PC-9 (cell line): Measurements from ENCODE around the gene PPA1.

ENCODE experiments used
- EZH2 ChIP-seq: fragments of 200-600 bp; sonication (generic); IDR thresholded peaks from 2 replicates; pipeline ENCODE4 v1.8.0; 2017; ENCODE audit warnings: antibody characterized with exemption, low read depth
- TF ChIP-seq, protein P1 (sequence below): fragments of 200-600 bp; sonication (generic); conservative IDR thresholded peaks from 2 replicates; pipeline ENCODE4 v1.6.1; 2017; ENCODE audit warnings: mixed run types, antibody characterized with exemption, mild to moderate bottlenecking, moderate library complexity

GRCh38 chr10:70191972-70192305 is 41.3 kb downstream of the PPA1 start:
- TF ChIP-seq, protein P1, sequence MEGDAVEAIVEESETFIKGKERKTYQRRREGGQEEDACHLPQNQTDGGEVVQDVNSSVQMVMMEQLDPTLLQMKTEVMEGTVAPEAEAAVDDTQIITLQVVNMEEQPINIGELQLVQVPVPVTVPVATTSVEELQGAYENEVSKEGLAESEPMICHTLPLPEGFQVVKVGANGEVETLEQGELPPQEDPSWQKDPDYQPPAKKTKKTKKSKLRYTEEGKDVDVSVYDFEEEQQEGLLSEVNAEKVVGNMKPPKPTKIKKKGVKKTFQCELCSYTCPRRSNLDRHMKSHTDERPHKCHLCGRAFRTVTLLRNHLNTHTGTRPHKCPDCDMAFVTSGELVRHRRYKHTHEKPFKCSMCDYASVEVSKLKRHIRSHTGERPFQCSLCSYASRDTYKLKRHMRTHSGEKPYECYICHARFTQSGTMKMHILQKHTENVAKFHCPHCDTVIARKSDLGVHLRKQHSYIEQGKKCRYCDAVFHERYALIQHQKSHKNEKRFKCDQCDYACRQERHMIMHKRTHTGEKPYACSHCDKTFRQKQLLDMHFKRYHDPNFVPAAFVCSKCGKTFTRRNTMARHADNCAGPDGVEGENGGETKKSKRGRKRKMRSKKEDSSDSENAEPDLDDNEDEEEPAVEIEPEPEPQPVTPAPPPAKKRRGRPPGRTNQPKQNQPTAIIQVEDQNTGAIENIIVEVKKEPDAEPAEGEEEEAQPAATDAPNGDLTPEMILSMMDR = no peak
- TF ChIP-seq EZH2 = no peak
